ENCODE results near the gene GCDH.

Gene GCDH

GRCh38 chr19:12882589-12882988 lies 8.4 kb upstream of the GCDH start:
- no peak overlapping the region for H3K27ac ChIP-seq (ENCODE audit: low read length)

GRCh38 chr19:12884202-12884601 lies 6.8 kb upstream of the GCDH start:
- Histone ChIP-seq H3K4me1 (ENCODE audit: low read length) (peaks cover 11% of the 10 kb centered on the region), H3K36me3 (replicated peaks; ENCODE audit: insufficient read depth, low read length) (no peaks in the 10 kb centered on the region), H3K9ac (ENCODE audit: low read length) (no peak overlapping the region), H3F3A (ENCODE audit: insufficient read depth, low read length) (peaks cover 8% of the 10 kb centered on the region), H3K4me3 (ENCODE audit: low read length) (no peak overlapping the region), H3K27ac (ENCODE audit: low read length) (peak overlapping the region; percentile 74; the same call in 1 of the 2 replicates), H3K4me2 (ENCODE audit: low read depth, low read length) (peak overlapping the region; percentile 99; the same call in 1 of the 2 replicates), H2AFZ (ENCODE audit: low read length) (no peak overlapping the region), H4K20me1 (ENCODE audit: insufficient read depth, low read length) (no peaks in the 10 kb centered on the region), H3K27me3 (replicated peaks; ENCODE audit: insufficient read depth, low read length) (no peaks in the 10 kb centered on the region), H3K9me3 (replicated peaks; ENCODE audit: insufficient read depth, low read length) (no peaks in the 10 kb centered on the region), H3K9me2 (replicated peaks; ENCODE audit: insufficient read depth, low read length) (no peaks in the 10 kb centered on the region), H3K79me2 (ENCODE audit: low read length) (peaks cover 11% of the 10 kb centered on the region; the same call in 1 of the 2 replicates)
- DNase-seq, result no peak
- TF ChIP-seq CTCF (IDR thresholded peaks at IDR 0.05; ENCODE audit: low read length), result no peak
- TF ChIP-seq EZH2 (optimal IDR thresholded peaks at IDR 0.05; ENCODE audit: low read depth, low read length), result no peak
- no peak for TF ChIP-seq EZH2phosphoT487 (IDR thresholded peaks at IDR 0.05; ENCODE audit: low read length)

More at GRCh38 chr19:12882589-12882988, 8.4 kb upstream of the GCDH start:
- peaks cover 11% of the 10 kb centered on the region; the same call in 1 of the 2 replicates for H3K79me2 ChIP-seq (ENCODE audit: low read length)
- TF ChIP-seq EZH2phosphoT487 (IDR thresholded peaks at IDR 0.05; ENCODE audit: low read length) (no peak), EZH2 (optimal IDR thresholded peaks at IDR 0.05; ENCODE audit: low read depth, low read length) (no peak), CTCF (IDR thresholded peaks at IDR 0.05; ENCODE audit: low read length) (no peak)
- H3K9ac ChIP-seq (ENCODE audit: low read length), result no peak overlapping the region
- peaks cover 11% of the 10 kb centered on the region for H3K4me1 ChIP-seq (ENCODE audit: low read length)
- H3K4me3 ChIP-seq (ENCODE audit: low read length), result no peak overlapping the region
- no peak overlapping the region for H3K4me2 ChIP-seq (ENCODE audit: low read depth, low read length)
- no peak for DNase-seq
- no peaks in the 10 kb centered on the region for H3K9me3 ChIP-seq (replicated peaks; ENCODE audit: insufficient read depth, low read length)
- no peaks in the 10 kb centered on the region for H3K27me3 ChIP-seq (replicated peaks; ENCODE audit: insufficient read depth, low read length)
- no peaks in the 10 kb centered on the region for H4K20me1 ChIP-seq (ENCODE audit: insufficient read depth, low read length)
- H3K36me3 ChIP-seq (replicated peaks; ENCODE audit: insufficient read depth, low read length), result no peaks in the 10 kb centered on the region
- H3F3A ChIP-seq (ENCODE audit: insufficient read depth, low read length), result peaks cover 8% of the 10 kb centered on the region
- H3K9me2 ChIP-seq (replicated peaks; ENCODE audit: insufficient read depth, low read length), result no peaks in the 10 kb centered on the region
- H2AFZ ChIP-seq (ENCODE audit: low read length), result no peak overlapping the region

GRCh38 chr19:12884627-12884925 lies 6.4 kb upstream of the GCDH start:
- Histone ChIP-seq H2AFZ (ENCODE audit: low read length) (peak overlapping the region; percentile 75), H3K36me3 (replicated peaks; ENCODE audit: insufficient read depth, low read length) (no peaks in the 10 kb centered on the region), H3K27ac (ENCODE audit: low read length) (peak overlapping the region; percentile 74), H3K9me2 (replicated peaks; ENCODE audit: insufficient read depth, low read length) (no peaks in the 10 kb centered on the region), H3K9ac (ENCODE audit: low read length) (peak overlapping the region; percentile 79), H3K4me1 (ENCODE audit: low read length) (peaks cover 11% of the 10 kb centered on the region), H3K27me3 (replicated peaks; ENCODE audit: insufficient read depth, low read length) (no peaks in the 10 kb centered on the region), H3K4me3 (ENCODE audit: low read length) (peak overlapping the region; percentile 79), H3F3A (ENCODE audit: insufficient read depth, low read length) (peaks cover 8% of the 10 kb centered on the region), H3K9me3 (replicated peaks; ENCODE audit: insufficient read depth, low read length) (no peaks in the 10 kb centered on the region), H3K79me2 (ENCODE audit: low read length) (peaks cover 11% of the 10 kb centered on the region; the same call in 1 of the 2 replicates), H3K4me2 (ENCODE audit: low read depth, low read length) (peak overlapping the region; percentile 99; the same call in 1 of the 2 replicates), H4K20me1 (ENCODE audit: insufficient read depth, low read length) (no peaks in the 10 kb centered on the region)
- no peak for DNase-seq
- TF ChIP-seq CTCF (IDR thresholded peaks at IDR 0.05; ENCODE audit: low read length) (no peak), EZH2phosphoT487 (IDR thresholded peaks at IDR 0.05; ENCODE audit: low read length) (no peak), EZH2 (optimal IDR thresholded peaks at IDR 0.05; ENCODE audit: low read depth, low read length) (no peak)

Data from MM.1S (cell line).